GM18867 (cell line): ENCODE results near the gene TMEM14A.

Experiments
- ATAC-seq: cut with Tn5 transposase; IDR thresholded peaks from one replicate; pipeline ENCODE4 v1.9.1; 2021; ENCODE audit warnings: mild to moderate bottlenecking, moderate library complexity; ENCODE audit not compliant: unreplicated experiment

The TMEM14A gene

GRCh38 chr6:52731719-52732118 is 60.8 kb downstream of the TMEM14A start:
- no peak for ATAC-seq

GRCh38 chr6:52733172-52733571 is 62.3 kb downstream of the TMEM14A start:
- no peak for ATAC-seq

GRCh38 chr6:52734072-52734471 is 63.2 kb downstream of the TMEM14A start:
- no peak for ATAC-seq

- ATAC-seq: no peak
Measured at GRCh38 chr6:52735071-52735470, 64.2 kb downstream of the TMEM14A start.

- no peak for ATAC-seq
Measured at GRCh38 chr6:52736145-52736544, 65.2 kb downstream of the TMEM14A start.
